Heart right ventricle (tissue), 16 donors: ENCODE data around the gene IFT43. TPM values are rescaled to one million over a fixed set of nuclear protein-coding genes. Genes with fewer than 3 reads are reported as not detected.

Experiments used
- ATAC-seq, 8 donors: fragments of 200-7000 bp; cut with Tn5 transposase; one replicate each; pipeline ENCODE4 v1.9.1; 2020; ENCODE audit warnings: mild to moderate bottlenecking in 8 of 8, moderate library complexity in 8 of 8, moderate number of reproducible peaks in 1 of 8
- DNase-seq, 2 donors: peaks; one replicate each; pipeline ENCODE4 v3.0.0-alpha.2; 2020
- H3K27ac ChIP-seq, 10 donors: fragments of 200-600 bp; sonication (generic) in 2 of 10; one replicate each; pipeline versions ENCODE4 v1.5.0 to v1.8.0; 2020 to 2022; ENCODE audit warnings: mild to moderate bottlenecking in 3 of 10
- H3K27me3 ChIP-seq, 7 donors: fragments of 200-600 bp; one replicate each; pipeline ENCODE4 v1.8.0; 2021 to 2022; ENCODE audit warnings: mild to moderate bottlenecking in 2 of 7
- H3K36me3 ChIP-seq, 9 donors: fragments of 200-600 bp; sonication (generic) in 1 of 9; one replicate each; pipeline versions ENCODE4 v1.5.0 to v1.8.0; 2020 to 2022; ENCODE audit warnings: mild to moderate bottlenecking in 2 of 9
- H3K4me1 ChIP-seq, 9 donors: fragments of 200-600 bp; sonication (generic) in 1 of 9; one replicate each; pipeline versions ENCODE4 v1.5.0 to v1.8.0; 2020 to 2022; ENCODE audit warnings: mild to moderate bottlenecking in 4 of 9
- H3K4me3 ChIP-seq, 10 donors: fragments of 200-600 bp; sonication (generic) in 2 of 10; one replicate each; pipeline versions ENCODE4 v1.5.0 to v1.8.0; 2020 to 2022; ENCODE audit warnings: mild to moderate bottlenecking in 7 of 10, moderate library complexity in 2 of 10
- H3K9me3 ChIP-seq, 11 donors: fragments of 200-600 bp in 10 of 11; sonication (generic) in 2 of 11; one replicate each; pipeline versions ENCODE4 v1.5.0 to v1.8.0; 2013 to 2022; ENCODE audit warnings: mild to moderate bottlenecking in 2 of 11, control low read depth in 1 of 11, moderate library complexity in 1 of 11
- WGBS, 2 donors: extraction: QIAGEN DNeasy Blood & Tissue Kit; methylation state at CpG; one replicate each; pipeline ENCODE4 v1.1.7; 2013; ENCODE audit warnings: inconsistent platforms in 1 of 2; 5-methylcytosine and 5-hydroxymethylcytosine counted together
- intact Hi-C, 10 donors: fragments of 100-400 bp; cut with DNase I; formaldehyde crosslinking; loops; one replicate each; pipeline versions ENCODE4 v1.11.1 to v1.14.2; 2022
- polyA plus RNA-seq, 2 donors: library from polyadenylated mRNA; stranded (reverse); fragments of 200-250 nt; gene quantifications; one replicate each; pipeline ENCODE4 v1.2.3, GENCODE V29; 2013
- total RNA-seq, 10 donors: library from RNA; stranded (reverse); fragmentation: NEBNext Ultra II Directional in 3 of 10; extraction: Animal tissue kit (Norgen Biotek cat#: 25700) in 3 of 10; gene quantifications; one replicate each; pipeline versions ENCODE4 v1.2.1 to v1.2.4, GENCODE V29; 2021 to 2023
- TF ChIP-seq, protein P1 (sequence below), 9 donors: fragments of 200-600 bp; sonication (generic) in 2 of 9; IDR thresholded peaks; one replicate each; pipeline versions ENCODE4 v1.5.0 to v1.8.0; 2021 to 2022; ENCODE audit warnings: antibody characterized with exemption in 9 of 9, mild to moderate bottlenecking in 5 of 9, moderate library complexity in 1 of 9
- donor health status: Arrhythmogenic right ventricular cardiomyopathy.
- donor health status: ischemic (EF 13 %, LVEDD 7.1; RV severe dilation, severe dysfunction).
- donor health status: healthy with polysubstance abuse.
- donor health status: DM: no; HTN: yes; CAD: no.
- donor health status: DM: no; HTN: no; CAD: no.
- donor health status: ischemic (EF 25% LVEDD 6.9; RV normal size, moderate dysfunction).
- donor health status: ischemic (EF 25% LVEDD 5.7; RV mildly dilated, moderate dysfunction).
- donor health status: healthy.
- donor health status: DM: yes; HTN: yes; CAD: no.
- donor health status: Ischemic cardiomyopathy.
- donor health status: ischemic (EF 35%, LVEDD 5.7; RV mildly dilated, moderate dysfunction).
- donor health status: nonischemic (EF 11% LVEDD 7.7; RV severe dilation, severe dysfunction).
- donor health status: DM: yes; HTN: yes; CAD: no.
- donor health status: PGD.
- donor health status: ischemic (EF 29% LVEDD 5.4; RV normal size, mild dysfunction).
- donor health status: nonischemic (EF 23%, LVEDD 6.1; RV moderate dilation, normal function).

IFT43 gene
- total and polyA plus RNA-seq, 12 donors = 19.7 to 57.1 (median 31.8) TPM

DNA sequence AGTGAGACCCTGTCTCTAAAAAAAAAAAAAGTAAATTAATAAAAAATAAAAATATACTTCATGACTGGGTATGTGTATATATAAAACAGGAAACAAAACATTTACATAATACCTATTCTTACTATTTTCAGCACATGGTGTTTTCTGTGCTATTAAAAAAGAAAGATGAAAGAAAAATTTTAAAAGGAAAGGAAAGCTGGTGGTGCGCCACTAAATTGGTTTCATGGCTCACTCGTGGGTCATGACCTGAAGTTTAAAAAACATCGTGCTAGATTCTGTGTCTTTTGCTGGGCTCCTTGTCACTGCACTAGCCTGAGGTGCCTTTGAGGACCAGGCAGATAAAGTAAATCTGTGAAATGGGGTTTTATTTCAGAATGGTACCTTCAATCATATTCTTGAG lies 69.8 kb downstream of the IFT43 start:
- Histone ChIP-seq H3K4me1 (peaks cover 0 to 13% (median 0%) of the 10 kb centered on the region in 9 donors), H3K4me3 (no peak overlapping the region), H3K27ac (no peak overlapping the region), H3K9me3 (no peaks in the 10 kb centered on the region), H3K36me3 (peaks cover 0 to 24% (median 10%) of the 10 kb centered on the region in 9 donors), H3K27me3 (no peaks in the 10 kb centered on the region)
- no peak for ATAC-seq
- intact Hi-C loops = loop anchor here in 5 of 10 donors (2.0 to 10.0 kb wide), 3 partner anchors 297 to 329 kb away; no protein-coding TSS in a partner anchor
- 55 to 56% methylated on average over 3 of the region's 3 CpGs for WGBS, 2 donors
- no peak for DNase-seq
- TF ChIP-seq, protein P1, sequence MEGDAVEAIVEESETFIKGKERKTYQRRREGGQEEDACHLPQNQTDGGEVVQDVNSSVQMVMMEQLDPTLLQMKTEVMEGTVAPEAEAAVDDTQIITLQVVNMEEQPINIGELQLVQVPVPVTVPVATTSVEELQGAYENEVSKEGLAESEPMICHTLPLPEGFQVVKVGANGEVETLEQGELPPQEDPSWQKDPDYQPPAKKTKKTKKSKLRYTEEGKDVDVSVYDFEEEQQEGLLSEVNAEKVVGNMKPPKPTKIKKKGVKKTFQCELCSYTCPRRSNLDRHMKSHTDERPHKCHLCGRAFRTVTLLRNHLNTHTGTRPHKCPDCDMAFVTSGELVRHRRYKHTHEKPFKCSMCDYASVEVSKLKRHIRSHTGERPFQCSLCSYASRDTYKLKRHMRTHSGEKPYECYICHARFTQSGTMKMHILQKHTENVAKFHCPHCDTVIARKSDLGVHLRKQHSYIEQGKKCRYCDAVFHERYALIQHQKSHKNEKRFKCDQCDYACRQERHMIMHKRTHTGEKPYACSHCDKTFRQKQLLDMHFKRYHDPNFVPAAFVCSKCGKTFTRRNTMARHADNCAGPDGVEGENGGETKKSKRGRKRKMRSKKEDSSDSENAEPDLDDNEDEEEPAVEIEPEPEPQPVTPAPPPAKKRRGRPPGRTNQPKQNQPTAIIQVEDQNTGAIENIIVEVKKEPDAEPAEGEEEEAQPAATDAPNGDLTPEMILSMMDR (IDR thresholded peaks at IDR 0.05) = no peak

DNA sequence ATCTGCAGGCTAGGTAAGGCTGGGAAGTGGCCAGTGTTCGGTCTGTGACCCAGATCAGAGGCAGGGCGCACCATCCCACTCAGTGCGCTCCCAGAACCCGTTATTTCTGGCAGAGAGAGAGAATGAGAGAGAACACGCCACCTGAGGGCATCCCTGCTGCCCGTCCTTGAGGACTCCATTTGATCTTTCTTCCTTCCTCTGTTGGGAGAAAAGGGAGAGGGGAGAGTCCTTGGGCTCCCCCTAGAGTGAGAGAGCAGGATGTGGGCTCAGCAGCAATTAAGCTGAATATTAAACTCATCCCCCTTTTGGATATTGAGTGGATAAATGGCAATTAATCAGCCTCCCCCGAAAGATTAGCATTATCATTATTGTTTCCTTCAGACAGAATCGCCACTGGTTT lies 70.6 kb downstream of the IFT43 start:
- TF ChIP-seq, protein P1 (IDR thresholded peaks at IDR 0.05) = peak in 7 of 9 donors; percentile 21 to 48 (median 39)
- no peak overlapping the region for H3K4me3 ChIP-seq
- no peak for DNase-seq
- no peaks in the 10 kb centered on the region for H3K27me3 ChIP-seq
- peaks cover 0 to 29% (median 10%) of the 10 kb centered on the region in 9 donors for H3K36me3 ChIP-seq
- H3K9me3 ChIP-seq = no peaks in the 10 kb centered on the region
- peaks cover 0 to 10% (median 0%) of the 10 kb centered on the region in 9 donors for H3K4me1 ChIP-seq
- WGBS, 2 donors = 92 to 96% methylated on average over 8 of the region's 8 CpGs
- H3K27ac ChIP-seq = no peak overlapping the region
- peak in 2 of 8 donors; percentile 50 to 54 for ATAC-seq
- intact Hi-C loops = loop anchor here in 5 of 10 donors (10.0 kb wide), 2 partner anchors 299 to 329 kb away; no protein-coding TSS in a partner anchor

DNA sequence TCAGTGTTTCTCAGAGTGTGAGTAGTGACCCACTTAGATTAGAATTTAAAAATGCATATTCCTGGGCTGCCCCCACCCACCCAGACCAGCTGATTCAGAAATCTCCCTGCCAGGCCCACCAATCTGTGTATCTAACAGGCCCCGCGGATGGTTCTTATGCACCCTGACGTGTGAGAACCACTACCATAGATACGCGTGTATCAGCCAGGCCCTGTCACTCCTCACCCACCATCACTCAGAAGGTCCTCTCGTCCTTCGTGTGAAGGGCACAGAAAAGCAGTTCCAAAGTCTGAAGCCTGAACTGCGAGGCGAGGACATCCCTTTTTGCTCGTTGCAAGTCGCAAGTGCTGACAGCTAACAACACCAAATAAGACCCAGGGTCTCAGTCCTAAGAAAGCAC lies 72.4 kb downstream of the IFT43 start:
- Histone ChIP-seq H3K4me1 (no peaks in the 10 kb centered on the region), H3K9me3 (no peaks in the 10 kb centered on the region), H3K27ac (no peak overlapping the region), H3K4me3 (no peak overlapping the region), H3K27me3 (no peaks in the 10 kb centered on the region), H3K36me3 (peaks cover 0 to 47% (median 10%) of the 10 kb centered on the region in 9 donors)
- ATAC-seq (no peak), DNase-seq (no peak)
- 71 to 85% methylated on average over 11 of the region's 11 CpGs for WGBS, 2 donors
- intact Hi-C loops = loop anchor here in 5 of 10 donors (10.0 kb wide), 2 partner anchors 297 to 327 kb away; no protein-coding TSS in a partner anchor
- TF ChIP-seq, protein P1 (IDR thresholded peaks at IDR 0.05) = no peak

DNA sequence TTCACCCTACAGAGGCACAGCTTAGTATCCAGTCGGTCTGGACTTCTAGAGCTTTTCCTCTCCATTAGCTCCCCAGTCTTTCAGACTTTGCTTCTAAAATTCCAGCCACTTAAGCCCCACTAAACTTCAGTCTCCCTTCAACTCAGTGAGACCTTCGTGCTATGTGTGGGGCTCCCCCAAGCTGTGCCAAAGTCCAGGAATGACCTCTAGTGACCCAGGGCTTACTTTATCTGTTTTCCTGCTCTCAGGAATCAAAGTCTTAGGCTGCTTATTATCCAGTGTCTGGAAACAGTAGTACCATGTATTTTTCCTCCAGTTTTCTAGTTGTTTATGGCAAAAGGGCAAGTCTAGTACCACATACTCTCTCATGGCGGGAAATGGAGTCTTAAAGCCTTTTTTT lies 77.8 kb downstream of the IFT43 start:
- Histone ChIP-seq H3K4me1 (peaks cover 0 to 4% (median 0%) of the 10 kb centered on the region in 9 donors), H3K4me3 (no peak overlapping the region), H3K9me3 (peaks cover 0 to 13% (median 0%) of the 10 kb centered on the region in 11 donors), H3K27ac (no peak overlapping the region), H3K36me3 (peaks cover 0 to 94% (median 25%) of the 10 kb centered on the region in 9 donors), H3K27me3 (no peaks in the 10 kb centered on the region)
- DNase-seq (no peak), ATAC-seq (no peak)
- TF ChIP-seq, protein P1 (IDR thresholded peaks at IDR 0.05) = no peak
- WGBS, 2 donors = 75 to 84% methylated on average over 3 of the region's 3 CpGs
- intact Hi-C loops = no loop called here
